HG03095 (cell line): ENCODE measurements around the gene PHRF1.
"Not testable (repeated sequence)": the region's sequence is repeated elsewhere in the genome, so short reads cannot be mapped to it uniquely, and the experiment has no call there.

Experiments used
- ATAC-seq: cut with Tn5 transposase; IDR thresholded peaks from one replicate; pipeline ENCODE4 v1.9.1; 2021; ENCODE audit warnings: moderate library complexity; ENCODE audit not compliant: unreplicated experiment

The PHRF1 gene

GRCh38 chr11:626475-627307 lies 50.4 kb downstream of the PHRF1 start, which contains the start of gene SCT:
SCT (minus strand) TSS chr11:627181; CDS start chr11:627143, 38 bp downstream.
- ATAC-seq, result no peak

GRCh38 chr11:627308-627576 lies 51.0 kb downstream of the PHRF1 start:
- no peak for ATAC-seq

- ATAC-seq, result no peak
Observed at GRCh38 chr11:628056-628455, 51.8 kb downstream of the PHRF1 start.

- peak; percentile 57 for ATAC-seq
Observed at GRCh38 chr11:629237-629583, 52.9 kb downstream of the PHRF1 start.

- ATAC-seq, result no peak
Observed at GRCh38 chr11:630871-631270, 54.6 kb downstream of the PHRF1 start.

GRCh38 chr11:635945-636510 lies 59.8 kb downstream of the PHRF1 start:
- ATAC-seq, result no peak

GRCh38 chr11:636511-637332 lies 60.5 kb downstream of the PHRF1 start, which contains the start of gene DRD4:
DRD4 (plus strand) TSS chr11:637269; CDS start chr11:637305, 36 bp downstream.
- no peak for ATAC-seq

- ATAC-seq, result no peak
Observed at GRCh38 chr11:637333-637592, 61.0 kb downstream of the PHRF1 start.

GRCh38 chr11:637593-638521 lies 61.6 kb downstream of the PHRF1 start:
- ATAC-seq, result no peak

GRCh38 chr11:638631-639331 lies 62.5 kb downstream of the PHRF1 start:
- ATAC-seq, result no peak

GRCh38 chr11:639332-639955 lies 63.2 kb downstream of the PHRF1 start:
- ATAC-seq, result no peak

GRCh38 chr11:640021-640706 lies 63.9 kb downstream of the PHRF1 start:
- ATAC-seq, result no peak

- no peak for ATAC-seq
Observed at GRCh38 chr11:641806-642370, 65.6 kb downstream of the PHRF1 start.

GRCh38 chr11:643366-643765 lies 67.1 kb downstream of the PHRF1 start:
- no peak for ATAC-seq

GRCh38 chr11:643849-644738 lies 67.8 kb downstream of the PHRF1 start:
- no peak for ATAC-seq

GRCh38 chr11:645536-645935 lies 69.3 kb downstream of the PHRF1 start:
- no peak for ATAC-seq

- no peak for ATAC-seq
Observed at GRCh38 chr11:646214-646613, 69.9 kb downstream of the PHRF1 start.

- not testable (repeated sequence) for ATAC-seq
Observed at GRCh38 chr11:647672-648158, 71.4 kb downstream of the PHRF1 start.
